ENCODE results near the gene MB.
"Not testable (repeated sequence)": the region's sequence is repeated elsewhere in the genome, so short reads cannot be mapped to it uniquely, and the experiment has no call there.

The MB gene

GRCh38 chr22:35637254-35637653, 20.1 kb upstream of the MB start:
- DNase-seq, result no peak

GRCh38 chr22:35634943-35635540, 17.9 kb upstream of the MB start:
- DNase-seq, result no peak

DNA sequence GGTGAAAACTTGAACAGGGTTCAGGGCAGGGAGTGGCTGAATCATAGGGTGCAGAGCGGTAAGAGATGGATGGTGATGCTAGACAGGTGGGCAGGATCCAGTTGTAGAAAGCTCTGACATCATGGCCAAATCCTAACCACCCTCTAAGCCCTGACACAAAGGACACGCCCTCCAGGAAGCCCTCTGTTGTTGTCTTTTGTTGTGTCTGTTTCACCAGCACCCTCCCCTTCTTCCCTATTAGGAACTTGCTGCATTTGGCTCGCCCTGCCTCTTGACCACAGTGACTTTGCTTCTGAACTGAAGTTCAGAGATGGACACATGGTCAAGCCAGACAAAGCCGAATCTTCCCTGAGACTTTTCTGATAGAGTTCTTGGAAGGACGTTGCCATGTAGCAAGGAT, 16.9 kb upstream of the MB start:
- DNase-seq, result no peak

DNA sequence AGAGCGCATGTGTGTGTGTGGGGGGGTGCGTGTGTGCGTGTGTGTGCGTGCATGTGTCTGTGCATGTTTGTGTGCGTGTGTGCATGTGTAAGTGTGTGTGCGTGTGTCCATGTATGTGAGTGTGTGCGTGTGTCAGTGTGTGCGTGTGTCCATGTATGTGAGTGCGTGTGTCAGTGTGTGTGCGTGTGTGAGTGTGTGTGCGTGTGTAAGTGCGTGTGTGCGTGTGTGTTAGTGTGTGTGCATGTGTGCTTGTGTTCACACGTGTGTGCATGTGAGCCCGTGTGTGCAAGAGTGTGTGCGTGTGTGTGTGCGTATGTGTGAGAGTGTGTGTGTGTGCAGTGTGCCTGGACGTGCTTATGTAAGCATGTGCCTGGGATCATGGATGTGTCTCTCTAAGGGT, 16.4 kb upstream of the MB start:
- DNase-seq, result no peak

DNA sequence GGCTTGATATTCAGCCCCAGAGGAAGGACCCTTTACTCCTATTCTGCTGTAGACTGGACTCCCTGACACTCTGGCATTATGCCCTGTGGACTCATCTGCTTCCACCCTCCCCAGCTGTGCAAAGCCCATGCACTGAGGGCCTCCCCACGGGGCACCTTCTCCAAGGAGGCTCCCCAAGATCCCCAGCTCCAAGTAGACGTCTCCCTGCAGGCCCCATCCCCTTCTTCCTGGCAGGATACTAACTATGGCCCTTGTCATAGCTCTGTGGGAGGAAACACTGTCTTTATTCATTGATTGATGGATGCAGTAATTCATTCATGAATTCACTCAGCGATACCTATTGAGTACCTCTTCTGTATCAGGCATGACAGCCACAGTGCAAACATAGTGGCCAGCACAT, 15.8 kb upstream of the MB start:
- DNase-seq, result no peak

GRCh38 chr22:35631597-35631996, 14.5 kb upstream of the MB start:
- peak; percentile 23 to 38 for DNase-seq

DNA sequence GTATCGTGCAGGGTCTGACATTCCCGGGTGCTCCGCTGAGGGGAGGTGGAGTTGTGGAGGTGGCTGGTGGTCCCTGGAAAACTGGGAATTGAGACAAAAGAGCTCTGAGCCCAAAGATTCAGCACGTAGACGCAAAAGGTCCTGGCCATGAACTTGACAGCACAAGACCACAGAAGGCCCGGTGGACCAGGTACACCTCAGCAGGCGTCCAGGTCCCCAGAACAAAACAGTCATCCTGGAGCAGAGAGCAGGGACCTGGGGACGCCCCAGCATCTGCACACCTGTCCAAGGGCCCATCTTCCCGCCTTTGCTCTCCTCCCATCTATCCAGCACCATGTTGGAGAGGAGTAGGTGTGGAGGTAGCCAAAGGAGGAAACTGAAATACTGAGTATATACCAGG, 13.8 kb upstream of the MB start:
- DNase-seq, result no peak

- no peak for DNase-seq
Measured at GRCh38 chr22:35630387-35630793, 13.3 kb upstream of the MB start.

GRCh38 chr22:35629406-35630216, 12.5 kb upstream of the MB start:
- DNase-seq, result peak; percentile 40 to 59

DNA sequence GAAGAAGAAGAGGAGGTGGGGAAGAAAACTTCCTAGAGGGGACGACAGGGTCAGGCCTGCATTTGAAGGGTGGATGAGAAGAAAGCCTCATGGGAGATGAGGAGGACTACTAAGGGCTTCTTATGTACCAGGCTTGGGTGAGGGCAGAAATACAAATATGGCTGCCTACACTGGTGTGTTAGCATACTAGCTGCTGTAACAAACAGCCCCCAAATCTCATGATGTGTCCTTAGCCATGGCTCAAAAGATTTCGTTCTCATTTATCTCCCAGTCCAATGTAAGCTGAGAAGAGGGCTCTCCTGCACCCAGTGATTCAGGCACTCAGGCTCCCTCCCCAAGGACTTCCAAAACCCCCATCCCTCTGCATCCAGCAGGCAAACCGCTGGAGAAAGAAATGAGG, 11.6 kb upstream of the MB start:
- DNase-seq, result no peak

- peak; percentile 51 to 59 for DNase-seq
Measured at GRCh38 chr22:35627267-35628041, 10.3 kb upstream of the MB start.

- no peak for DNase-seq
Measured at GRCh38 chr22:35625763-35626432, 8.8 kb upstream of the MB start.

- DNase-seq, result no peak
Measured at GRCh38 chr22:35624547-35624946, 7.4 kb upstream of the MB start.

GRCh38 chr22:35623885-35624284, 6.8 kb upstream of the MB start:
- not testable (repeated sequence) for DNase-seq

DNA sequence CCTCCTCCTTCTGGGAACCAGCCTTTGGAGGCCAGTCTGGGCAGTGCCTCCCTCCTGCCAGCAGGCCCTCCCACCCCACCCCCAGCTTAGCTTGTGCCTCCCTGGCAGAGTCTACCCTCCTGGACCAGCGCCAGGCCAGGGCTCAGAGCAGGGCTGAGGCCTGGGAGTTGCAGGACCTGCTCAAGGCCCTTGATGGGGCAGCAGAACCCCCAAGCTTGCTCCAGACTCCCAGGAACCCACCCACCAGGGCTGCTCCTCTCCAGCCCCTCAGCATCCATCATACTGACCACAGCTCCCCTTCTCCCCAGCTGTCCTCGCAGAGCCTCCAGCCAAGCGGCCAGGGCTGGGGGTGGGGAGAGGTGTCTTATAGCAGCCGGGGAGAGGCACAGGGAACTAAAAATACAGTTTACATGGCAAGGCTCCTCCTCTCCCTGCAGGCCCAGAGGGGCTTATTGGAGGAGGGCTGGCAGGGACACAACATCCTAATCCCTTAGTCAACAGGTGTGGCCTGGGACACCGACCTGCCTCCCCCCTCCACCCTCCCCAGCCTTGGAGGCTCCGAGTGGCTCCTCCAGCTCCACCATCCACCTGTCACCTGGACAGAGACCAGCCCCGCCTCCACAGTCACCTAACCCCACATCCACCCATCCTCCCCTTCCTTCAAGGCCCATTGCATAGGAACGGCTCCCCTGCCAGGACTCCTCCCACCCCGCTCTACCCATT, 5.2 kb upstream of the MB start:
- DNase-seq, result no peak

DNA sequence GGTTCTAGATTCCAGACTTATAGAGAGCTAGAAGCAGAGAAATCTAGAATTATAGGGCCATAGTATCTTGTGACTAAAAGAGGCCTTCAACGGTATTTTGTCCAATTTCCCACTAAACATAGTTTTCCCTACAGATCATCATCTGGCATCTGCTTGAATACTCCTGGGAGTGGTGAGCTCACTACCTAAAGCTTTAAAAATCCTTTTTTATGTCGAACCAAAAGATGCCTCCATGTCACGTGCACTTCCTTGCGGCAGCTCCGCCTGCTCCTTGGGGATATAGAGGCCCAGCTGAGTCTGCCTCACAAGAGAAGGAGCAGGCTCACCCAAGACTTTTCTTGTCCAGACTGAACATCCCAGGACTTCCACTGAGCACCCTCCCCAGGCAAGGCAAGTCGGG, 4.3 kb upstream of the MB start:
- DNase-seq, result no peak

DNA sequence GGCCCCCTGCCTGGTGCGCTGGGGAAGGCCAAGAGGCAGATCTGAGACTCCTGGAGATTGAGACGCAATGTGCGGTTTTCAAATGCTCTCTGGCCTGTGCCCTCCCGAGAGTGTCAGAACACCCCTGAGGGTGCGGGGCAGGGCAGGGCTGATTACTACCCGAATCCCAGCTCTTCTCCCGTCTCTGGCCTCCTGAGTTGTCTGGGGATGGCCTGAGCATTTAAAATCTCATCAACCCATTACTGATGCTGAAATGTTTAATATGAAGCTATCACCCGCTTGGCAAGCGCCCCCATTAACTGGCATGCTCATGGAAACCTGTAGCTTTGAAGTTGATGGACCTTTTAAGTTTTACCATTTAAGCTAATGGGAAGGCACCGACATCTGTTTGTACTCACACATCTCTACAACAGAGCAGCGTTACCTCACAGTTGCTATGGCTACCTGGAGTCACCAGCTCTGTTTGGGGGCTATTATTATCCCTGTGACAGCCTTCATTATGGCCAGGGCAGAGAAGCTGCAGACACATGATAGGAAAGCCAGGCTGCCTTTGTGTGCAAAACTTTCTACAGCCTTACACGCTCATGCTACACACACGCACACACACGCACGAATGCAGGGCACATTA, 3.6 kb upstream of the MB start:
- no peak for DNase-seq

DNA sequence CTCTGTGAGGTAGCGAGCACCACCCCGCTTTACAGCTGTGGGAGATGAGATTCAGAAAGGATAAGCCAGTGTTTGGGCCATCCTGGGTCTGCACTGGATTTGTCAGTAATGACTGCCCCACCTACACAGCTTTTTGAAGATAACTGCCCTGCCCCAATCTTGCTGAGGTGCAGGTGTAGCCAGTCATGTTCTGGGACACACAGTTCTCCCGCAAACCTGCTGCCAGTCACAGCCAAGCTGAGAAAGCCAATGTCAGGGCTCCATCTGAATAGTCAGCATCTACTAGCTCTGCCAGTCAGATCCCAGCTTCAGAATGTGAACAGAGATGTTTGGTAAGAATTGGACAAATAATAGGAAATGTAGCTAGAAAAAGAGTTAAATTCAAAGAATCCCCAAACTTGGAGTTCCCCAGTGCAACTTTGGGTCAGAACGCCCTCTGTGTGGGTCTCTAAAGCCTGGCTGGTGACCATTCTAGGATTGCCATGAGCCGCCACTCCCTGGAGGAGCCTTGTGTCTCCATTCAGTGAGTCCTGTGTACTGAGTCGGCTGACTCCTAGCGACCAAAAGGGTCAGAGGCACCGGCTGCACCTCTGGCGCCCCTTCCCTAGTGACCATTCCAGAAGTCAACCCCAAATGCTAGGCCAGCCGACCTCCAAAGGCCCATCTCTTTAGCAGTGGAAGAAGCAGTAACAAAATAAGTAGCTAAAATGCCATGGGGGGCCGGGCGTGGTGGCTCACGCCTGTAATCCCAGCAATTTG, 2.4 kb upstream of the MB start:
- DNase-seq, result no peak

DNA sequence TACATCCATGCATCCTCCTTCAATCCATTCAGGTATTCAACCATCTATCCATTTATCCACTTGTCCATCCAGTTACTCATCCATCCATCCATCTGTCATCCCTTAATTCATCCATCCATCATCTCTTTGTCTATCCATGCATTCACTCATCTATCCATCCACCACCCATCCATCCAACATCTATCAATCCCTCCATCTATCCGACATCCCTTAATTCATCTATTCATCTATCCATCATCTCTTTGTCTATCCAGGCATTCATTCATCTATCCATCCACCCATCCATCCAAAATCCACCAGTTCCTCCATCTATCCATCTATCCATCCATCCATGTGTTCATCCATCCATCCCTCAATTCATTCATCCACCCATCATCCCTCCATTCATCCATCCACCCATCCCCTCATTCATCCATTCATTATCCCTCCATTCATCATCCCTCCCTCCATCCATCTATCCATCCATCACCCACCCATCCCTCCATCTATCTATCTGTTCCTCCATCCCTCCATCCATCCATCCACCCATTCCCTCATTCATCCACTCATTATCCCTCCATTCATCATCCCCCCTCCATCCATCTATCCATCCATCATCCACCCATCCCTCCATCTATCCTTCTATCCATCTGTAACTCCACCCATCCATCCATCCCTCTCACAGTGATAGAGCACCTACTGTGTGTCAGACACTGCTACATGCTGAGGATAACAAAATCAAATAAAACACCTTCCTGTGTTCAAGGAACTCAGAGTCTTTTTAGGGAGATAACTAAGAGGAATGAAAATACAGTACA, 1.5 kb upstream of the MB start:
- no peak for DNase-seq

- no peak for DNase-seq
Measured at GRCh38 chr22:35616043-35616442, 1.1 kb downstream of the MB start.

DNA sequence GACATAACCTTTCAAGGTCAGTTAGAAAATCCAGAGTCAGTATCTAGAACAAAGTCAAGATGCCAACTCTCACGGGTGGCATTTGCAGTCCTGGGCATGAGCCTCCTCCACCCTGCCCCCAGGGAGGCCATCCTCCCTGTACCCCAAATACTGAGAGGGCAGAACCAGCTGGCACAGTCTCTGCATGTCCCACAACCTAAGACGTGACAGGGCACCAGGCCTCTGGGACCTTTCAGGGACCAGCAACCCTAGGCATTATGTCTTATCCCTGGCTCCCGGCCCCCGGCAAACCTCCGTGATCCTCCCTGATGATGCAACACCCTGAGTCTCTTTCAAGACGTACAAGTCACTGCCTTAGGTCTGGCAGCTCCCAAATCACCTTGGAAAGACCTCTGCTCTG, 2.0 kb downstream of the MB start:
- no peak for DNase-seq
